Fibroblast of peridontal ligament (primary cell): Measurements from ENCODE around the gene CPT1C.

Experiments used
- DNase-seq: peaks from one replicate; pipeline ENCODE4 v3.0.0-alpha.2; 2010; ENCODE audit errors: extremely low read depth

CPT1C gene

DNA sequence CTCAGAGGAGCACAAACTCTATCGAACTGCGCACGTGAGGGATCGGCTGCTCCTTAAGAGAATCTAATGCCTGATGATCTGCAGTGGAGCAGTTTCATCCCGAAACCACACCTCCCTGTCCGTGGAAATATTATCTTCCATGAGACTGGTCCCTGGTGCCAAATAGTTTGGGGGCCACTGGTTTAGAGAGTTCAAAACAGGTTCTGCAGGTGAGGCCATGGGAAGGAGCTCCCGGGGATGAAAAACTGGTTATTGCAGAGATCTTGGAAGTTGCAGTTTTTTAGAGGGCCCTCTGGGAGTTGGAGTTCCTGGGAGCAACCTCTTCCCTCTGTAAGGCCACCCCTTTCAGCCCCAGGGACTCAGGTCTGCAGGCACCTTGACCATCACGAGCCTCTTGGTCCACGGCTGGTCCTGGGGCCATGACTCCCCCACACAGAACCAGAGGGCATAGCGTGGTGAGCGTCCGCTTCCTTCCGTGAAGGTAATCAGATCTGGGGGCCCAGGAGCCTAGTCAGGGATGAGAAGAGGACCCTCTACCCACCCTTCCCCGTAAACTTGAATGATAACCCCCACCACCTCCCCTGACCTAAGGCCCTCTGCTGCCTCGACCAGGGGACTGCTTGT, 30.5 kb upstream of the CPT1C start:
- DNase-seq: no peak

DNA sequence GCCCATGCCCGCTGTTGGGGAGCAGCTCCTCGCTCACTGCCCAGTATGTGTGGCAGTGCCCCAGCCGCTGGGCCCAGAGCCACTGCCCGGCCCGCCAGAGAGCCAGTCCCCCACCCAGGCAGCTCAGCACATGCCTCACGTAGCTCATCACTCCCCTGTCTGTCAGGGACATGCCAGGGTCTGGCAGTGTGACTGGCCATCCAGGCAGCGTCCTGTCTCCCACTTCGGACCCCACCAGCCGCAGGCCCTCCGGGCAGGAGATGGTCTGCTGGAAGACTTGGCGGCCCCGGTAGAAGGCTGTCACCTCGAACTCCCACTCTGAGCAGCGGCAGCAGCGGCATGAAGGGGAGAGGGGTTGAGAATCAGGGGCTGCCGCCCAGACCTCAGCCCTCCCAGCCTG, 28.9 kb upstream of the CPT1C start:
- DNase-seq: no peak

DNA sequence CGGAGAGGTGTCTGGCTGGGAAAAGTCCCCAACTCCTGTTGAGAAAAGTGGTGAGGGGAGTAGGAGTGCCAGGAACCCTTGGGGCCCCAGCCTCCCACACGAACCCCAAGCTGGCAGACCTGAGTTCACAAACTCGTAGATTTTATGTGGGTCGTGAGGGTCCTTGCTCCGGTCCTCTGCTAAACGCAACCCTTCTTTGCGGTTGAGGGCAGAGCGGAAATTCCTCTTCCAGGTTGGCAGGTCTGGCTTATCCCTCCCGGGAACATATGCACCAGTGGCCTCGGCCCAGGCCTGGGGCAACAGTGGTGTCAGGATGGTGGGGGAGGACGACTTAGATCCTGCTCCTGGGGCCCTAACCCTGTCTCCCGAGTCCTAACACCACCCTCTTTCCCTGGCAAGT, 27.7 kb upstream of the CPT1C start:
- no peak for DNase-seq

- peak; percentile 68 for DNase-seq
Observed at GRCh38 chr19:49664171-49665035, 26.5 kb upstream of the CPT1C start.

DNA sequence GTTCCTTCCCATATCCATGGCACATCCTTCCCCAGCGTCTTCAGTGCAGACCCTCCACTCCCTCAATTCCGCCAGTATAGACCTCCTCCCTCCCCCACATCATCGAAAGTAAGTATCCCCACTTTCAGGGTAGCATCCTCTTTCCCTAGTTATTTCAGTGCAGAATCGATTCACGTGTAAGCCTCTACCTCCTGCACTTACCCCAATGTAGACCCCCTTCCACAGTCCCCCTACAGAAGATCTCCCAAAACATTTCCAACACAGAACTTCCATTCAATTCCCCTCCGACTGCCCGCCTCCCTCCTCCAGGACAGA, 25.9 kb upstream of the CPT1C start:
- DNase-seq: no peak

DNA sequence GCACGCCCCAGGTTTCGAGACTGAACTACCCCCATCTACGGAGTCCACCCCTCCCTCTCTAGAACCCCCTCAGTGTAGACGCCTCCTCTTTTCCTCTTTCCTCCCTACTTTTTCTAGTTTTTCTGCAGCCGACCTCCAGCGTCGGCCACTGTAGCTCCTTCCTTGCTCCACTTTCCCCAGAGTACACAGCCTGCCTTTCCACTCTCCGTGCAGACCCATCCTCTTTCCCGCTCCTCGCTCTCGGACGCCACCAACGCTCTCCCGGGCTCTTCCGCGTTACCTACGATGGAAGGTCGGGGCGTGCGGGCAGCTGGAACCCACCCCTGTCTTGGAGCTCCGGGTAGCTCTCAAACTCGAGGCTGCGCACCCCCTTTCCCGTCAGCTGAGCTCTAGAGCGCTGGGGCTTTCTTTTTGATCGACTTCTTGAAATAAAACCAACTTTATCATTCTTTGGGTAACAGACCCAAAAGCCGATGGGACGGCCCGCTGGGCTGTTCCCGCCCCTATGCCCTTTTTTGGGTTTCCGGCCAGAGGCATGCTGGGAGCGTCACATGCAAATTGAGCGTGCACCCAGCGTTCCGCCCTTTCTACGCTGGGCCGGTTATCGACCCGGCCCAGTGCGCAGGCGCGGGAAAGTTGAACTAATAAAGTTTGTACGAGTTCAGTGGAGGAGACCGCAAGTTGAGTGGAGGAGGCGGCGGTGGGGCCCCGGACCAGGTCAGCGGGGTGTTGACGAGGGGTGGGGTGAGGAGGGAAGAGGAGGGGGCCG, 25.4 kb upstream of the CPT1C start, which contains the start of the genes BCL2L12 and IRF3:
Gene BCL2L12, plus strand, starts transcription at position 583 of the 769 bp plus-strand sequence. CDS start 760 bp downstream, outside the sequence.
Gene IRF3, minus strand, starts transcription at position 507 of the 769 bp plus-strand sequence. CDS start 1,019 bp downstream, outside the sequence.
- DNase-seq: peak; percentile 96

- DNase-seq: no peak
Observed at GRCh38 chr19:49666120-49666444, 24.8 kb upstream of the CPT1C start.

- DNase-seq: no peak
Observed at GRCh38 chr19:49667473-49667872, 23.4 kb upstream of the CPT1C start.

GRCh38 chr19:49669516-49669915, 21.4 kb upstream of the CPT1C start:
- no peak for DNase-seq

- peak; percentile 59 for DNase-seq
Observed at GRCh38 chr19:49672131-49672919, 18.6 kb upstream of the CPT1C start.

DNA sequence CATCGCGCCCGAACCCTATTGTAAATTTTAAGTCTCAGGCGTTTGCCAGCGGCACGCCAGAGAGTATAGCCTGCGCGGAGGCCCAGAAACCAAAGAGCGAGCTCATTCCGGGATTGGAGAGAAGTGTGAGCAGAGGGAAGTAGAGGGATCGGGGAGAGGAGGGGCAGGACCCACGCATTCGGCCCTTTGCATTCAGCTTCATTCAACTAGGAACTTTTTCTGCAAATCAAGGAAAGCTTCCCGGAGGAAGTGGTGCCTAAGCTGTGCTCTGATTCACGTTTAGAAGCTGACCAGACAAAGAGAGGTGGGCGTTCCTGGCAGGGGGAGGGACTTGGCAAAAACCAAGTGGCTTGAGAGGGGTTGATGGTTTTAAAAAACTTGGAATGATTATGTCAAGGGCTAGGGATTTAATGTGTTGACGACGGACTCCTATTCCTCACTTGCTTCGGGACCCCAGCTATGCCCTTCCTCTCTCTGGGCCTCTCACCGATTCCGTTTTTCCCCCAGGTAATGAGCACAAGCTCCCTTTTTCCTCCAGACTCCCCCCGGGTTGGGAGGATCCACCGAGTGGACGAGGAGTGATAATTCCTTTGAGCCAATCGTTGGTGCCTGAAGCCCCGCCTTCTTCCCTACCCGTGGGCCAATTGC, 14.7 kb upstream of the CPT1C start:
- DNase-seq: peak; percentile 96

DNA sequence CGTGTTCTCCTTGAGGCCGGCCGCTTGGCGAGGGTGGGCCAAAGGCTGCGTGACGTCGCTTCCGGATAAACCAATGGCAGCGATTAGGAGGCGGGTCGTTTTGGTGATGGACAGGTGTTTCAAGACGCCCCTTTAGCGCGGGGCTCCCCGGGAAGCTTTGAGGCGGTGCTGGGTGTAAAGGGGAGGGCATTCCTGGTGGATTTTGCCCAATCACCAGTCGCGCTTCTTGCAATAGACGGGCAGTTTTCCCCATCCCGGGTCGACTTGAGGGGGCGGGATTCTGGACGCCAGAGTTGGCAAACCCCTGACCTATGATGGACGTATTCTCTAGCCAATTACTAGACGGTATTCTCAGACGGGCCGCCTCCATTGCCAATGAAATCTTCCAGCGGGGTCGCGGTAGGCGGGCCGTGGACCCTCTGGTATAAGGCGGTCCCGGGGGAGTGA, 14.1 kb upstream of the CPT1C start:
- DNase-seq: peak; percentile 100

- DNase-seq: no peak
Observed at GRCh38 chr19:49677231-49677900, 13.6 kb upstream of the CPT1C start, which contains the start of gene PRMT1. Gene PRMT1, plus strand, starts transcription at chr19:49677271. Its CDS starts 10 bp downstream, at chr19:49677281.

DNA sequence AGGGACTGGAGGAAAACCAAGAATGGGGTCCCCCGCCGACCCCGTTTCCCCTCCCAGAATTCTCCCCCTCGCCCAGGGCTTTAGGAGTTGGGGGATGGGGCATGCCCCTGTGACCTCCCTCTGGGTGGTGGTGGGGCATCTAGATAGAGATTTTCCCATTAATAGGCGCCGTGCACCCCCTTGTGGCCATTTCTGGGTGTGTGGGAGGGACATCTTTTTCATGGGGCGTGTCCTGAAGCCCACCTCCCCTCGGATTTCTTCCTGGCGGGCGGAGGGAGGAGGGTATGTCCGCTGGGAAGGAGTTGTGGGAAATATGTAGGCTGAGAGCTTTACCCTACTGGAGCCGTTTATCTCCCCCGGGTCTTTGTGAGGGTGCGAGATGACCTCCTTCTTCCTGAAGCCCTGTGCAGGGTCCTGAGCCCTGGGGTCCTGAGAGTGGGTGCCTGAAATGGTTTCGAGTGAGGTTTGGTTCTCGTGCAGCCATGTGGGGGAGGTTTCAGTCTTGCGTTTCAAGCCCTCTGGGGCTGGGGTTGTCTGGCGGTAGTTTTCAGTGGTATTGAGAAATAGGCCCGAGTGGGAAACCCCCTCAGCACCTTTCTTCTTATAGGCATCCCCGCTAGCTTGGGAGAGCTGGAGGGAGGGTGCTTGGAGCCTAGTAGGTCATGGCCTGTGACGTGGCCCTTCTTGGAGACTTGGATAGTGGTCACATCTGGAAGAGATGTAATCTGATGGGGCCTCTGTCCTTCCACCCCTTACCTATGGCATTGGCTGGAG, 12.8 kb upstream of the CPT1C start:
- DNase-seq: peak; percentile 54

DNA sequence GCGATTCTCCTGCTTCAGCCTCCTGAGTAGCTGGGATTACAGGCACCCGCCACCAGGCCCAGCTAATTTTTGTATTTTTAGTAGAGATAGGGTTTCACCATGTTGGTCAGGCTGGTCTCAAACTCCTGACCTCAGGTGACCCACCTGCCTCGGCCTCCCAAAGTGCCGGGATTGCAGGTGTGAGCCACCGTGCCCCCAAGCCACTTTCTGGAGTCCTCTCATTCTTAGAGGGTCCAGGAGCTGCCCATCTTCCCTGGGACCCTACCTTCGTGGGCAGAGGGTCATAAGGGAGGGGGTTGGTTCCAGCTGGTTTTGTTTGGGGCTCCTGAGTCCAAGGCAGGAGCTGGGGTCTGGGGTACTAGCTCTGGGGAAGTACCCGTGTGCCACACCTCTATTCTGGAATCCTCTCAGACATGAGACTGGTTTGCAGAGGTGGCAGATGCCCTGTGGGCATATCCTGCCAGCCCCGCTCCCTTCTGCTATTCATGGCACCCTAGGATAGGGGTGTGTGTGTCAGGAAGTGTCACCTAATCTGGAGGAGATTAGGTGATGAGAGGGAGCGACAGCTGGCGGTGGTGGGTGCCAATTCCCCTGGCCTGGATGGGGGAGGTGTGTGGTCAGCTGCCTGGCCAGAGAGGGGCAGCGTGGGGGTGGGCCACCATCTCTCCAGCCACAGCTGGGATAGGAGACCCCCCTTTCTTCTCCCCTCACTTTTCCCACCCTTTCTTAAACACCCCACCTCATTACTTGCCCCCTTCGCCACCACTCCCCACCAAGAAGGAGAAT, 11.7 kb upstream of the CPT1C start:
- no peak for DNase-seq

- no peak for DNase-seq
Observed at GRCh38 chr19:49679771-49680413, 11.0 kb upstream of the CPT1C start.

DNA sequence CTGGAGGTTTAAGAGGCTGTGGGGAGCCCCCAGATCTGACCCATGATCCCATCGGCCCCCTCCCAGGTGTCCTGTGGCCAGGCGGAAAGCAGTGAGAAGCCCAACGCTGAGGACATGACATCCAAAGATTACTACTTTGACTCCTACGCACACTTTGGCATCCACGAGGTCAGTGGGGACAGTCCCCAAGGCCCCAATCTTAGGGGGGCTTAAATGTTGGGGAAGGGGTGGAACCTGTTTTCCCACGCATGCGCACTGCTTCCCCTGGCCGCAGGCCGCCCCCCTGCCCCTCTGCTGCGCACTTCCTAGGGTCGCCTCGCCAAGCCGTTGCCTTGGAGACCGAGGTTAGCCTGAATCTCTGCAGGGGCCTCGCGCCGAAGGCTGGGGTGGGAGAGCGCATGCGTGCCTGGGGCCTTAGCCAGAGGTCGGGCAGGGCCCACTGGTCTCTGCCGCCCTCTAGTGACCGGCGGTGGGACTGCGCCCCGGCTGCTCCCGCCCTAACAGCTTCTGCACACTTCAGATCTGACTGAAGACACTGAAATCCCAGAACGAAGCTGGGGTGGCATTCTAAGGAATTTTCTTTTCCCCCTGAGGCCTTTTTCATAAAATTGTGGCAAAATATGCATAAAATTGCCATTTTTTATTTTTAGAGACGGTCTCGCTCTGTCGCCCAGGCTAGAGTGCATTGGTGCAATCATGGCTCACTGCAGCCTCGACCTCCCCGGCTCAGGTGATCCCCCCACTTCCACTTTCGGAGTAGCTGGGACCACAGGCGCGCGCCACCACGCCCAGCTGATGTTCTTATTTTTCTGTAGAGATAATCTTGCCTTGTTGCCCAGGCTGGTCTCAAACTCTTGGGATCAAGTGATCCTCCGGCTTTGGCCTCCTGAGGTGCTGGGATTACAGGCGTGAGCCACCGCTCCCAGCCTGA, 10.2 kb upstream of the CPT1C start:
- DNase-seq: peak; percentile 78
